DOHH2 (cell line): ENCODE measurements around the gene ARID3A.
"Not testable (repeated sequence)": the region's sequence is repeated elsewhere in the genome, so short reads cannot be mapped to it uniquely, and the experiment has no call there.

Experiments
- H3F3A ChIP-seq: fragments of 200-600 bp; sonication (generic), shearing (Covaris generic); 2 replicates; pipeline ENCODE4 v1.6.0; 2016; ENCODE audit warnings: antibody characterized with exemption, mild to moderate bottlenecking; ENCODE audit not compliant: control insufficient read depth, insufficient read depth
- H3K27ac ChIP-seq: fragments of 200-600 bp; sonication (generic); 2 replicates; pipeline ENCODE4 v1.5.1; 2014; ENCODE audit warnings: low read depth, mild to moderate bottlenecking, low read length, moderate library complexity
- H3K27me3 ChIP-seq: fragments of 200-600 bp; sonication (generic); 2 replicates; pipeline ENCODE4 v1.6.1; 2014; ENCODE audit warnings: mild to moderate bottlenecking, low read length, mixed read lengths; ENCODE audit not compliant: control insufficient read depth
- H3K36me3 ChIP-seq: fragments of 200-600 bp; sonication (generic); 2 replicates; pipeline ENCODE4 v1.6.1; 2014; ENCODE audit warnings: mild to moderate bottlenecking, low read length, moderate library complexity, mixed read lengths; ENCODE audit not compliant: control insufficient read depth
- H3K4me1 ChIP-seq: fragments of 200-600 bp; sonication (generic); 2 replicates; pipeline ENCODE4 v1.6.1; 2014; ENCODE audit warnings: mild to moderate bottlenecking, low read length, mixed read lengths; ENCODE audit not compliant: control insufficient read depth
- H3K4me2 ChIP-seq: fragments of 200-600 bp; sonication (generic); 2 replicates; pipeline ENCODE4 v1.6.0; 2014; ENCODE audit warnings: mild to moderate bottlenecking, low read length, moderate library complexity
- H3K4me3 ChIP-seq: fragments of 200-600 bp; sonication (generic); 2 replicates; pipeline ENCODE4 v1.5.1; 2014; ENCODE audit warnings: mild to moderate bottlenecking, low read length, mixed read lengths
- H3K79me2 ChIP-seq: fragments of 200-600 bp; sonication (generic); 2 replicates; pipeline ENCODE4 v1.6.1; 2014; ENCODE audit warnings: mild to moderate bottlenecking, low read length, mixed read lengths; ENCODE audit not compliant: control insufficient read depth
- H3K9me2 ChIP-seq: fragments of 200-600 bp; sonication (generic); replicated peaks from 2 replicates; pipeline ENCODE4 v1.6.1; 2014; ENCODE audit warnings: mild to moderate bottlenecking, low read length, mixed read lengths; ENCODE audit not compliant: control insufficient read depth
- H3K9me3 ChIP-seq: fragments of 200-600 bp; sonication (generic); 2 replicates; pipeline ENCODE4 v1.6.1; 2014; ENCODE audit warnings: antibody characterized with exemption, low read length, mixed read lengths; ENCODE audit not compliant: control insufficient read depth, insufficient read depth
- H4K20me1 ChIP-seq: fragments of 200-600 bp; sonication (generic); 2 replicates; pipeline ENCODE4 v1.6.0; 2014; ENCODE audit warnings: low read depth, mild to moderate bottlenecking, antibody characterized with exemption, low read length, moderate library complexity; ENCODE audit not compliant: control insufficient read depth, insufficient read depth
- CTCF ChIP-seq: fragments of 200-600 bp; sonication (generic); IDR thresholded peaks from one replicate; pipeline ENCODE4 v1.5.1; 2014; ENCODE audit warnings: antibody characterized with exemption, mild to moderate bottlenecking, low read depth, low read length; ENCODE audit not compliant: poor library complexity, severe bottlenecking
- EZH2phosphoT487 ChIP-seq: fragments of 200-600 bp; sonication (generic); IDR thresholded peaks from 2 replicates; pipeline ENCODE4 v1.6.1; 2017; ENCODE audit warnings: borderline replicate concordance, mild to moderate bottlenecking, antibody characterized with exemption, low read length, moderate library complexity, mixed read lengths

Gene ARID3A

GRCh38 chr19:925526-926322 is at the start of gene ARID3A:
Gene ARID3A, plus strand, starts transcription at chr19:926035. Its CDS starts 3,494 bp downstream, at chr19:929529.
- peak within 1 kb of the TSS; percentile 87 for H3K4me2 ChIP-seq
- H3K9me3 ChIP-seq = no peaks in the 10 kb centered on the region
- H3K4me3 ChIP-seq = peak within 1 kb of the TSS; percentile 76
- no peaks in the 10 kb centered on the region for H3K36me3 ChIP-seq
- peaks cover 27% of the 10 kb centered on the region for H3K4me1 ChIP-seq
- H3K9me2 ChIP-seq = no peaks in the 10 kb centered on the region
- no peaks in the 10 kb centered on the region; the same call in 1 of the 2 replicates for H3F3A ChIP-seq
- H4K20me1 ChIP-seq = peaks cover 8% of the 10 kb centered on the region; the same call in 1 of the 2 replicates
- TF ChIP-seq EZH2phosphoT487 = no peak; the same call in 1 of the 2 replicates
- no peak for TF ChIP-seq CTCF
- H3K27me3 ChIP-seq = peaks cover 42% of the 10 kb centered on the region
- no peaks in the 10 kb centered on the region for H3K79me2 ChIP-seq
- H3K27ac ChIP-seq = 0 out of 2 replicates have a peak within 1 kb of the TSS, but pooled peaks have one; percentile 12

- TF ChIP-seq CTCF (no peak), EZH2phosphoT487 (no peak)
- no peaks in the 10 kb centered on the region for H3K79me2 ChIP-seq
- no peaks in the 10 kb centered on the region for H3K9me2 ChIP-seq
- H3K4me2 ChIP-seq = no peak overlapping the region
- H3K4me1 ChIP-seq = peaks cover 9% of the 10 kb centered on the region
- no peaks in the 10 kb centered on the region for H3K9me3 ChIP-seq
- H3K27me3 ChIP-seq = no peaks in the 10 kb centered on the region
- H3F3A ChIP-seq = peaks cover 5% of the 10 kb centered on the region; the same call in 1 of the 2 replicates
- no peak overlapping the region for H3K4me3 ChIP-seq
- peaks cover 5% of the 10 kb centered on the region for H4K20me1 ChIP-seq
- H3K27ac ChIP-seq = no peak overlapping the region
- no peaks in the 10 kb centered on the region for H3K36me3 ChIP-seq
Observed at GRCh38 chr19:876089-876488, 49.7 kb upstream of the ARID3A start.

GRCh38 chr19:876780-877314 is 49.0 kb upstream of the ARID3A start:
- peaks cover 8% of the 10 kb centered on the region for H3K4me1 ChIP-seq
- peaks cover 5% of the 10 kb centered on the region; the same call in 1 of the 2 replicates for H3F3A ChIP-seq
- no peaks in the 10 kb centered on the region for H3K79me2 ChIP-seq
- H3K9me2 ChIP-seq = no peaks in the 10 kb centered on the region
- no peaks in the 10 kb centered on the region for H3K27me3 ChIP-seq
- H3K36me3 ChIP-seq = peaks cover 3% of the 10 kb centered on the region; the same call in 1 of the 2 replicates
- no peak overlapping the region for H3K27ac ChIP-seq
- no peak overlapping the region for H3K4me3 ChIP-seq
- H3K9me3 ChIP-seq = no peaks in the 10 kb centered on the region
- H4K20me1 ChIP-seq = peaks cover 5% of the 10 kb centered on the region
- TF ChIP-seq CTCF (no peak), EZH2phosphoT487 (no peak)
- no peak overlapping the region for H3K4me2 ChIP-seq

GRCh38 chr19:877992-878660 is 47.7 kb upstream of the ARID3A start:
- H3K4me2 ChIP-seq, H3K4me1 ChIP-seq, H3K9me3 ChIP-seq, H3F3A ChIP-seq, H3K79me2 ChIP-seq, H4K20me1 ChIP-seq, H3K27me3 ChIP-seq, H3K36me3 ChIP-seq, H3K9me2 ChIP-seq, H3K4me3 ChIP-seq, H3K27ac ChIP-seq: not testable (repeated sequence)

GRCh38 chr19:878751-879561 is 46.9 kb upstream of the ARID3A start:
- not testable (repeated sequence) for H3K36me3 ChIP-seq, H3K27me3 ChIP-seq, H3K27ac ChIP-seq, H3K9me2 ChIP-seq, H3F3A ChIP-seq, H3K4me1 ChIP-seq, H3K79me2 ChIP-seq, H3K4me2 ChIP-seq, H3K9me3 ChIP-seq, H4K20me1 ChIP-seq, H3K4me3 ChIP-seq
